Measurements from ENCODE around the gene FN1. TPM values are rescaled to one million over a fixed set of nuclear protein-coding genes. Genes with fewer than 3 reads are reported as not detected.

Gene FN1
- total RNA-seq, 3 donors from 2014 or later (not counting 1 experiment from before 2014, with no cell fraction given): 0.30 TPM; not detected in 2

DNA sequence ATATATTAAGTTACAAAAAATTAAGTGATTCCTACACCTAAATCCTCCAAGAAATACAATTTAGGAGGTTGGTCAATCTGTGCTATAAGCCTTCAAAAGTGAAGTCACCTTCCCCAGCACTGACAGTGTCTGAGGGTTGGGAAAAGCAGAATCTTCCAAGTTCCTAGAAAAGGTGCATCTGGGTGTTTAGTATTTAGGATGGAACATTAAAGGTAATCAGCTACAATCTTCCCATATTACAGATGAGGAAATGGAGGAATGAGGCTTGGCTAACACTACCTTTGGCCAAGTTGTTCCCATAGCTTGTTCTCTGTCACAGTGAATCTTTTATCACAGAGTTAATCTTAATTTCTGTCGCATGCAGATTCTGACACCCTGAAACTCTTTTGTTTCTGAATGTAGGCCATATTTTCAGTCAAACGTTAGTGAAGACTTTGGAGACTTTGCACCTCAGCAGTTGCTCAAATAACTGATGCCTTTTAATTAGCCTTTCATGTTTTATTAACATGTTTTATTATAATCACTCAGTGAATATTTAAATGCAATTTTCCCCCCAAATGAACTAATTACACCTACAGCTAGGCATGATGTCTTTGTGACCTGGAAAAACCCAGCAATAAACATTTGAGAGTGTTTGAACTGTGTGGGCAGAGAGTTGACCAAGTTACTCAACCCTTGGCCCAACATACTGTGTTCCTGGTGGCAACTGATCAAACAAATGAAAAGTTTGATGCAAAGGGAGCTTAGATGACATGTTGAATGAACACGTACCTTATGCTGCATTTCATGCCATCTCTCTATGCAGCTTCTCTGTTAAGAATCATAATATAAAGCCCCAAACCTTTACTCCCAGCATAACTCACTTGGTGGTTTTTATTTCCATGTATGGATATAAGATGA is 17.6 kb downstream of the FN1 start:
- no peak for DNase-seq
- H3K27me3 Mint-ChIP-seq (ENCODE audit: low read depth in 2 of 2): peaks cover 16 to 50% of the 10 kb centered on the region in 2 donors
- no peaks in the 10 kb centered on the region for H3K36me3 Mint-ChIP-seq
- 97% methylated on average over 3 of the region's 3 CpGs for WGBS (ENCODE audit: insufficient coverage)
- H3K4me1 Mint-ChIP-seq: no peaks in the 10 kb centered on the region
- intact Hi-C loops (cut with micrococcal nuclease): no loop called here
- H3K4me3 ChIP-seq (ENCODE audit: low read length): no peak overlapping the region
- H3K36me3 ChIP-seq (ENCODE audit: control insufficient read depth, insufficient read depth, low read length): no peaks in the 10 kb centered on the region
- H3K27ac ChIP-seq (ENCODE audit: low read length): no peak overlapping the region
- H3K4me1 ChIP-seq (ENCODE audit: control insufficient read depth, insufficient read depth, low read length): no peaks in the 10 kb centered on the region
- H3K9me3 ChIP-seq (ENCODE audit: control insufficient read depth, insufficient read depth, low read length): no peaks in the 10 kb centered on the region
- ATAC-seq: no peak
- H3K4me3 Mint-ChIP-seq: no peak overlapping the region
- peaks cover 6% of the 10 kb centered on the region for H3K27me3 ChIP-seq (ENCODE audit: control insufficient read depth, insufficient read depth, low read length)
- peaks cover 0 to 2% of the 10 kb centered on the region in 2 donors for H3K9me3 Mint-ChIP-seq
- TF ChIP-seq, protein P1, sequence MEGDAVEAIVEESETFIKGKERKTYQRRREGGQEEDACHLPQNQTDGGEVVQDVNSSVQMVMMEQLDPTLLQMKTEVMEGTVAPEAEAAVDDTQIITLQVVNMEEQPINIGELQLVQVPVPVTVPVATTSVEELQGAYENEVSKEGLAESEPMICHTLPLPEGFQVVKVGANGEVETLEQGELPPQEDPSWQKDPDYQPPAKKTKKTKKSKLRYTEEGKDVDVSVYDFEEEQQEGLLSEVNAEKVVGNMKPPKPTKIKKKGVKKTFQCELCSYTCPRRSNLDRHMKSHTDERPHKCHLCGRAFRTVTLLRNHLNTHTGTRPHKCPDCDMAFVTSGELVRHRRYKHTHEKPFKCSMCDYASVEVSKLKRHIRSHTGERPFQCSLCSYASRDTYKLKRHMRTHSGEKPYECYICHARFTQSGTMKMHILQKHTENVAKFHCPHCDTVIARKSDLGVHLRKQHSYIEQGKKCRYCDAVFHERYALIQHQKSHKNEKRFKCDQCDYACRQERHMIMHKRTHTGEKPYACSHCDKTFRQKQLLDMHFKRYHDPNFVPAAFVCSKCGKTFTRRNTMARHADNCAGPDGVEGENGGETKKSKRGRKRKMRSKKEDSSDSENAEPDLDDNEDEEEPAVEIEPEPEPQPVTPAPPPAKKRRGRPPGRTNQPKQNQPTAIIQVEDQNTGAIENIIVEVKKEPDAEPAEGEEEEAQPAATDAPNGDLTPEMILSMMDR (IDR thresholded peaks at IDR 0.05): no peak
- no peak overlapping the region for H3K27ac Mint-ChIP-seq

DNA sequence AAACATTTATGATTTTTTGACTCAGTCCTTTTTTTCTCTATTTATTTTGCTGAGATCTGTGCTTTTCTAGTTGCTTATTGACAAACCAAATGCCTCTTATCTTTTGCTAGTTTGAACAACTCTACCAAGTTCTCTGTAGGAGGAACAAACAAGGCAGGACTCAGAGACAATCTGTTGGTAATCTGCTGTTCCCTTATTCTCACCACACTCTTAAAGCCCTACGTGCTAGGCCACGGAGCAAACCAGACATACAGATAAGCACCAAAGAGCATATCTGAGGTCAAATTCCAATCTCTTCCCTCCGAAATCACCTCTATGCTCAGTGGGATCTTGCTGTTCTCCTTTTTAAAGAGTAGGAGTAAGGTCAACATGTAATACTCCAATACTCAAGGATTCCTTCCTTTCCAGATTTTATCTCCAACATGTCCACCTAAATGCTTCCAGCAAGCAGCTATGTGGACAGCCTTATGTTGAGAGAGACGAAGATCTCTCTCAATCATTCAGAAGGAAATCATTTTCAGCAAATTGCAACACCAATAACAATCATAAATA is 18.4 kb downstream of the FN1 start:
- H3K4me3 Mint-ChIP-seq: no peak overlapping the region
- Histone ChIP-seq H3K4me1 (ENCODE audit: control insufficient read depth, insufficient read depth, low read length) (no peaks in the 10 kb centered on the region), H3K27ac (ENCODE audit: low read length) (no peak overlapping the region), H3K4me3 (ENCODE audit: low read length) (no peak overlapping the region), H3K9me3 (ENCODE audit: control insufficient read depth, insufficient read depth, low read length) (no peaks in the 10 kb centered on the region), H3K36me3 (ENCODE audit: control insufficient read depth, insufficient read depth, low read length) (no peaks in the 10 kb centered on the region), H3K27me3 (ENCODE audit: control insufficient read depth, insufficient read depth, low read length) (peaks cover 6% of the 10 kb centered on the region)
- no peaks in the 10 kb centered on the region for H3K36me3 Mint-ChIP-seq
- peaks cover 18 to 48% of the 10 kb centered on the region in 2 donors for H3K27me3 Mint-ChIP-seq (ENCODE audit: low read depth in 2 of 2)
- peaks cover 0 to 2% of the 10 kb centered on the region in 2 donors for H3K9me3 Mint-ChIP-seq
- intact Hi-C loops (cut with micrococcal nuclease): no loop called here
- WGBS (ENCODE audit: insufficient coverage): 87% methylated on average over 4 of the region's 4 CpGs
- no peaks in the 10 kb centered on the region for H3K4me1 Mint-ChIP-seq
- H3K27ac Mint-ChIP-seq: no peak overlapping the region
- ATAC-seq (no peak), DNase-seq (no peak)
- TF ChIP-seq, protein P1 (IDR thresholded peaks at IDR 0.05): no peak

DNA sequence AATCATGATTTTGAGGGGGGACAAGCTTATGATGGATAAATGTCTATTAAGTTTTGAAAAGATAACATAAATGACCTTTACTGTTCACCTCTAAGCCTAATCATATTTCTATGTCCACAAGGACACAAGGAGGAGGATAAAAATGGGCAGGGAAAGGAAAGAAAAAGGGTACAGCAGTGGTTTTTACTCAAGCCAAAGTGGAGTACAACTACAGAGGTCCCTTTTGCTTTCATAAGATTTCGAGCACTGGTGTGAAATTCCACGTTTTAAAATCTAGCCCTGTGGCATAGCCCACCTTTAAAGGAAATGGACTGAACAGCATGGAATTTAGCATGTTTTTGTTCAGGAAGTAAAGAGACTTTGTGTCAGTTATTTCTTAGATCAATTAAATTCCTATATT is 19.2 kb downstream of the FN1 start:
- Histone ChIP-seq H3K4me3 (ENCODE audit: low read length) (no peak overlapping the region), H3K36me3 (ENCODE audit: control insufficient read depth, insufficient read depth, low read length) (no peaks in the 10 kb centered on the region), H3K27ac (ENCODE audit: low read length) (no peak overlapping the region), H3K9me3 (ENCODE audit: control insufficient read depth, insufficient read depth, low read length) (no peaks in the 10 kb centered on the region), H3K27me3 (ENCODE audit: control insufficient read depth, insufficient read depth, low read length) (peaks cover 6% of the 10 kb centered on the region), H3K4me1 (ENCODE audit: control insufficient read depth, insufficient read depth, low read length) (no peaks in the 10 kb centered on the region)
- TF ChIP-seq, protein P1 (IDR thresholded peaks at IDR 0.05): no peak
- ATAC-seq: no peak
- WGBS (ENCODE audit: insufficient coverage): 83% methylated on average over 2 of the region's 2 CpGs
- Mint-ChIP-seq H3K27ac (no peak overlapping the region), H3K27me3 (ENCODE audit: low read depth in 2 of 2) (peaks cover 18 to 41% of the 10 kb centered on the region in 2 donors), H3K4me1 (no peaks in the 10 kb centered on the region), H3K4me3 (no peak overlapping the region), H3K9me3 (peaks cover 0 to 2% of the 10 kb centered on the region in 2 donors), H3K36me3 (no peaks in the 10 kb centered on the region)
- DNase-seq: no peak
- intact Hi-C loops (cut with micrococcal nuclease): no loop called here
